ENCODE data around the gene ZNF831. TPM values are rescaled to one million over a fixed set of nuclear protein-coding genes. Genes with fewer than 3 reads are reported as not detected.

Gene ZNF831
- total RNA-seq, 2 donors from 2014 or later, result 0.20 to 0.27 TPM

GRCh38 chr20:59183751-59184150 lies 20.1 kb downstream of the ZNF831 start:
- H3K4me3 ChIP-seq, result no peak overlapping the region
- DNase-seq, result no peak
- H3K27ac ChIP-seq, result no peak overlapping the region
- no peaks in the 10 kb centered on the region for H3K36me3 ChIP-seq
- H3K9me3 ChIP-seq, result no peaks in the 10 kb centered on the region
- H3K9ac ChIP-seq (ENCODE audit: low read depth in 2 of 2, low read length in 2 of 2), result no peak overlapping the region
- no peak for TF ChIP-seq CTCF (IDR thresholded peaks at IDR 0.05)
- intact Hi-C loops (cut with DNase I), result no loop called here
- H3K4me1 ChIP-seq, result no peaks in the 10 kb centered on the region
- H3K27me3 ChIP-seq, result no peaks in the 10 kb centered on the region

DNA sequence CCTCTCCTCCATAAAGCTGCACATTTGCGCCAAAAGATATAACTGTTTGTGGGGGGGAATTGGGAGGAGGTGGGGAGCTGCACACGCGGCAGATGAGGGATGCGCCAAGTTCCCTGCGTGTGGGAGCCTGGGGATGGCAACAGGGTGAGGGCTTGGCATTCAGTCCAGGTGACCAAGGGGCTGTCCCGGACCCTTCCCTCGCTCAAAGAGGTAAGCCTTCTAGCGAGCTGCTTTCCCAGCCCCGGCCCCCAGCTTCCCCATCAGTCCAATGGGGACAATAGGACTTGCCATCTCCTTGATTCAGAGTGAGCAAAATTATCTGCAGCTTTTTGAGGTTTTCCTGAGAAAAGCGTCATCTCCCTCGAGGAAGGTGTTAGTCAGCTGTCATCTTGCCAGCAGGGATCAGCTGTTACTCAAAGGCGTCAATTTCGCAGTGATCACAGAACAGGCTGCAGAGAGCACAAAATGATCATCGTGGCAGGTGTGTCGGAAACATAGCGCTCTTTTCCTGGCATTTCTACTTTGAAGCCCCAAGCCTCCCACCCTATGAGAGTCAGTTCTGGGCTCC lies 21.3 kb downstream of the ZNF831 start:
- Histone ChIP-seq H3K4me1 (no peaks in the 10 kb centered on the region), H3K4me3 (no peak overlapping the region), H3K9ac (ENCODE audit: low read depth in 2 of 2, low read length in 2 of 2) (no peak overlapping the region), H3K27me3 (no peaks in the 10 kb centered on the region), H3K36me3 (no peaks in the 10 kb centered on the region), H3K27ac (no peak overlapping the region), H3K9me3 (no peaks in the 10 kb centered on the region)
- peak; percentile 12 for DNase-seq
- intact Hi-C loops (cut with DNase I), result no loop called here
- TF ChIP-seq CTCF (IDR thresholded peaks at IDR 0.05), result no peak

DNA sequence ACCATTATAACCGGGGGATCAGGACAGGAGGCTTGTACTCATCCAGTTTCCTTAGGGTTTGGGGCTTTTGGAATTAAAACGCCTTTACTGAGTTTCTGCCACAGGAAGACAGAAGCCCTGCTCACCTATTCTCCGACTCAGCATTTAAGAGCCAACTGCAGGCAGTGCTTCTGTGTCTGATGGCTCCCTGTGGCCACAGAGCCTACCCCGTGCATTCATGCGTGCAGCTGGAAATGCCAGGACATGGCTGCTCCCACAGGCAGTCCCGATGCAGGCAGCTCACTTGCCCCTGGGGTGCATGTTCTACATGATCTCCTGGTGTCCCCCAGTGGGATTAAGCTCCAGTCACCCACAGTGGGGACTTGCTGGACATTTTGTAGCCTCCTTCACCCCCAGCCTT lies 22.2 kb downstream of the ZNF831 start:
- no peak overlapping the region for H3K27ac ChIP-seq
- no peak for TF ChIP-seq CTCF (IDR thresholded peaks at IDR 0.05)
- no peaks in the 10 kb centered on the region for H3K27me3 ChIP-seq
- peak; percentile 10 for DNase-seq
- H3K9ac ChIP-seq (ENCODE audit: low read depth in 2 of 2, low read length in 2 of 2), result no peak overlapping the region
- H3K4me1 ChIP-seq, result no peaks in the 10 kb centered on the region
- H3K4me3 ChIP-seq, result no peak overlapping the region
- intact Hi-C loops (cut with DNase I), result no loop called here
- no peaks in the 10 kb centered on the region for H3K36me3 ChIP-seq
- no peaks in the 10 kb centered on the region for H3K9me3 ChIP-seq

DNA sequence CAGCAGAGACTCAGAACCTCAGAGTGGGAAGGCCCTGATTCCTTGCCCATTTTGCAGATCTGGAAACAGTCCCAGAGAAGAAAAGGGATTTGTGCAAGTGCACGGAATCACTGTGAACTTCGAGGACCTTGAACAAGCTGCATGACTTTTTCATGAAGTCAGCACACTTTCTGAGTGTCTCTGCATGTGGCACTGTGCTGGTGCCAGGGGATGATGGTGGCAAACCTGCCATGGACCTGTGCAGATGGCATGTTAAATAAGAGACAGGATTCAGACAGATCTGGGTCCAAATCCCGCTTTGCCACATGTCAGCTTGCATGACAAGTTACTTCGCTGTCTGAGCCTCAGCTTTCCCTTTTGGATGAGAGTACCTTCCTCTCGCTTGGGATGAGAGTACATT lies 26.8 kb downstream of the ZNF831 start:
- Histone ChIP-seq H3K27ac (no peak overlapping the region), H3K9ac (ENCODE audit: low read depth in 2 of 2, low read length in 2 of 2) (no peak overlapping the region), H3K4me1 (no peaks in the 10 kb centered on the region), H3K9me3 (no peaks in the 10 kb centered on the region), H3K27me3 (no peaks in the 10 kb centered on the region), H3K36me3 (no peaks in the 10 kb centered on the region), H3K4me3 (no peak overlapping the region)
- DNase-seq, result peak; percentile 17
- TF ChIP-seq CTCF (IDR thresholded peaks at IDR 0.05), result no peak
- intact Hi-C loops (cut with DNase I), result no loop called here

DNA sequence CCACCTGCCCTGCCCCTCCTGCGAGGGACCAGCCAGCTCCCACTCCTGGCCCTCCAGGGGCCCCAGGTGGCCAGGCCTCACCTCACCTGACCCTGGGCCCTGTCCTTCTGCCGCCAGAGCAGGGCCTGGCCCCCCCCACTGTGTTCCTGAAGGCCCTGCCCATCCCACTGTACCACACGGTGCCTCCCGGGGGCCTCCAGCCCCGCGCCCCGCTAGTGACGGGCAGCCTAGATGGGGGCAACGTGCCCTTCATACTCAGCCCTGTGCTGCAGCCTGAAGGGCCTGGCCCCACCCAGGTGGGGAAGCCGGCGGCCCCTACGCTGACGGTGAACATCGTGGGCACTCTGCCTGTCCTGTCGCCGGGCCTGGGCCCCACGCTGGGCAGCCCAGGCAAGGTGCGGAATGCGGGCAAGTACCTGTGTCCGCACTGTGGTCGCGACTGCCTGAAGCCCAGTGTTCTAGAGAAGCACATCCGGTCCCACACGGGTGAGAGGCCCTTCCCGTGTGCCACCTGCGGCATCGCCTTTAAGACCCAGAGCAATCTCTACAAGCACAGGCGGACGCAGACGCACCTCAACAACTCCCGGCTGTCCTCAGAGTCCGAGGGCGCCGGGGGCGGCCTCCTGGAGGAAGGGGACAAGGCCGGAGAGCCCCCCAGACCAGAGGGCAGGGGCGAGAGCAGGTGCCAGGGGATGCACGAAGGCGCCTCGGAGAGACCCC lies 27.6 kb downstream of the ZNF831 start:
- Histone ChIP-seq H3K36me3 (no peaks in the 10 kb centered on the region), H3K9me3 (no peaks in the 10 kb centered on the region), H3K27me3 (no peaks in the 10 kb centered on the region), H3K4me3 (no peak overlapping the region), H3K4me1 (no peaks in the 10 kb centered on the region), H3K27ac (no peak overlapping the region), H3K9ac (ENCODE audit: low read depth in 2 of 2, low read length in 2 of 2) (no peak overlapping the region)
- no peak for TF ChIP-seq CTCF (IDR thresholded peaks at IDR 0.05)
- intact Hi-C loops (cut with DNase I), result no loop called here
- DNase-seq, result no peak
